Measurements from ENCODE around the gene BAD.

Gene BAD

DNA sequence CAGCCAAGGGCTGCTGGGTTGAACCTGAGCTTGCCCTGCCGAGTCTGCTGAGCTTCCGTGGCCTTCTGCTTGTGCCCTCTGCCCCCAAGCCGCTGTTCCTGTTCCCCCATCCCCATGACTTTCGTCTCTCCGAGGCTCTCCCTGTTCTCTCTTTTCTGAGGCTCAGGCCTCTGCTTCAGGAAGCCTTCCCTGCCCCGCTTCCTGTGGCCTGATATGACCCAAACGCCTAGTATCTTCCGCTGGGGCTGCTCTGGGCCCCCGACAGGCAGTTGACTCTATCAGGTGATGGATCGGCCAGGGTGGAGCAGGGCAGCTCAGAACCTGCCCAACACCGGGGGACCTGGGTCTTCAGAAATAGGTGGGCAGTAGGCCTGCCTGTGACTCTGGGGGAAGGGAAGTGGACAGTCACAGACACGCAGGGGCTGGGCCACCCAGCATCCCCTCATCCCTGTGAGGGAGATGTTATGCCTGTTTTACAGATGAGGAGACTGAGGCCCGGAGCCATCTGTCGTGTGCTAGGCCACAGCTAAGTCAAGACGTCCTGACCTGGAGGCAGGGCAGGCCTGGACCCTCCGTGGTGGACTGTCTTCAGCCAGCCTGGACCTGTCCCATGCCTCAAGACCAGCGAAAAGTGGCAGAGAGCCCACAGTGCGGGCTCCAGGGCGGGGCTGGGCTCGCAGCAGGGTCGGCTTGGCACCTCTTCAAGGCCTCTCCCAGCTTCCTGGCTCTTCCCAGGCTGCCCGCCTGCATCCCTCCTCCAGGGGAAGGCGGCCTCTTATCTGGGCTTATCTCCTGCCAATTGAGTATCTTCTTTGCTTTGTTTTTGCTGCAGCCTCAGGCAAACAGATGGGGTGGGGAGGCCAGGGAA, 16.2 kb downstream of the BAD start:
- Histone ChIP-seq H3K27me3 (ENCODE audit: low read depth) (no peaks in the 10 kb centered on the region), H3K4me1 (peaks cover 4% of the 10 kb centered on the region; the same call in 1 of the 2 replicates), H3K9me3 (no peaks in the 10 kb centered on the region), H3K36me3 (replicated peaks) (peaks cover 43% of the 10 kb centered on the region), H3K4me3 (peak overlapping the region; percentile 70)
- in situ Hi-C loops (cut with MboI; ENCODE audit: low sequenced_read_pairs) = loop anchor here (25.0 kb wide), 1 partner anchor 844 kb away; the partner anchor contains the start of genes FAU, MRPL49, TM7SF2 and ZNHIT2
- DNase-seq (ENCODE audit: low spot score in 2 of 2) = peak in 1 of 2 experiments; percentile 53

GRCh38 chr11:64267207-64267945, 17.1 kb downstream of the BAD start:
- no peaks in the 10 kb centered on the region for H3K9me3 ChIP-seq
- peaks cover 4% of the 10 kb centered on the region; the same call in 1 of the 2 replicates for H3K4me1 ChIP-seq
- no peaks in the 10 kb centered on the region for H3K27me3 ChIP-seq (ENCODE audit: low read depth)
- no peak for DNase-seq (ENCODE audit: low spot score in 2 of 2)
- in situ Hi-C loops (cut with MboI; ENCODE audit: low sequenced_read_pairs) = loop anchor here (25.0 kb wide), 1 partner anchor 845 kb away; the partner anchor contains the start of genes FAU, MRPL49, TM7SF2 and ZNHIT2
- peaks cover 44% of the 10 kb centered on the region for H3K36me3 ChIP-seq (replicated peaks)
- no peak overlapping the region for H3K4me3 ChIP-seq

DNA sequence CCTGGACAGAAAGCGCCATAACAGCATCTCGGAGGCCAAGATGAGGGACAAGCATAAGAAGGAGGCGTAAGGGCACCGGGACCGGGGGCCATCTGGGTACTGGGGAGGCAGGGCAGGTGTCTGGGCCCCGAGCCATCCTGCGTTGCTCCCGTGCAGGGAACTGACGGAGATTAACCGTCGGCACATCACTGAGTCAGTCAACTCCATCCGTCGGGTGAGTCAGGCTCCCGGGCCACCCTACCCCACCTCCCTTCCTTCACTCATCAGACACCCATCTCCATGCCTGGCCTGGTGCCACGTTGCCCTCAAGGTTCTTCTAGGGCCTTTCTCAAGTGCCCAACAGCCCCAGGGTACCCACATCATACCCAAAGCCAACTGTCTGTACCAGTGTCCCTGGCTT, 18.1 kb downstream of the BAD start:
- no peak overlapping the region for H3K4me3 ChIP-seq
- H3K9me3 ChIP-seq = no peaks in the 10 kb centered on the region
- in situ Hi-C loops (cut with MboI; ENCODE audit: low sequenced_read_pairs) = loop anchor here (25.0 kb wide), 1 partner anchor 846 kb away; the partner anchor contains the start of genes FAU, MRPL49, TM7SF2 and ZNHIT2
- peaks cover 53% of the 10 kb centered on the region for H3K36me3 ChIP-seq (replicated peaks)
- H3K27me3 ChIP-seq (ENCODE audit: low read depth) = no peaks in the 10 kb centered on the region
- H3K4me1 ChIP-seq = peaks cover 4% of the 10 kb centered on the region; the same call in 1 of the 2 replicates
- no peak for DNase-seq (ENCODE audit: low spot score in 2 of 2)

DNA sequence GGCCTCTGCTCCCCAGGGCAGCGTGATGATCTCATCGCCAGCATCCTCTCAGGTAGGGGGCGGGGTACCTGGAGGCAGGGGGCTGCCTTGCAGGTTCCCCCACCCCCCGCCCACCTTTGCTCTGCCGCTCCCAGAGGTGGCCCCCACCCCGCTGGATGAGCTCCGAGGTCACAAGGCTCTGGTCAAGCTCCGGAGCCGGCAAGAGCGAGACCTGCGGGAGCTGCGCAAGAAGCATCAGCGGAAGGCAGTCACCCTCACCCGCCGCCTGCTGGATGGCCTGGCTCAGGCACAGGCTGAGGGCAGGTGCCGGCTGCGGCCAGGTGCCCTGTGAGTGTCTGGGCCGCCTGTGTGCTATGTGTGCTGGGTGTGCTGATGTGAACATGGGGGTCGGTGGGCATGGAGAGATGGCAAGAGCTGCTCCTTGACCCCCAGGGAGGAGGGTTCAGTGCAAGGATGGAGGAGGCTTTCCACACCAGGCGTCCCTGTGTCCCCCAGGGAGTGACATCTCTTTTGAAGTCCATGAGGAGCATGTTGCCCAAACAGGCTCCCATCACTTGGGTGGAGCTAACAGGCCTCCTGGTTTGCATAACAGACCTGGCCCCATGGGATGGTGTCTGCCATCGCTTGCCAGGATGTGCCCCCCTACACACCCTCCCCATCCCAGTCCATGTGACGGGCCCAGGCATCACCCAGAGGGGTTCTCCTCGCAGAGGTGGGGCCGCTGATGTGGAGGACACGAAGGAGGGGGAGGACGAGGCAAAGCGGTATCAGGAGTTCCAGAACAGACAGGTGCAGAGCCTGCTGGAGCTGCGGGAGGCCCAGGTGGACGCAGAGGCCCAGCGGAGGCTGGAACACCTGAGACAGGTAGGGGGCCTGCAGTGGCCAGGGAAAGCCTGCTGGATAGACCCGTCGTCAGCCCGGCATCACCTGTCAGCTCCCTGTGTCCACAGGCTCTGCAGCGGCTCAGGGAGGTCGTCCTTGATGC, 19.0 kb downstream of the BAD start:
- Histone ChIP-seq H3K36me3 (replicated peaks) (peaks cover 57% of the 10 kb centered on the region), H3K4me3 (no peak overlapping the region), H3K4me1 (peaks cover 4% of the 10 kb centered on the region; the same call in 1 of the 2 replicates), H3K9me3 (no peaks in the 10 kb centered on the region), H3K27me3 (ENCODE audit: low read depth) (no peaks in the 10 kb centered on the region)
- DNase-seq (ENCODE audit: low spot score in 2 of 2) = no peak
- in situ Hi-C loops (cut with MboI; ENCODE audit: low sequenced_read_pairs) = loop anchor here (25.0 kb wide), 1 partner anchor 847 kb away; the partner anchor contains the start of genes FAU, MRPL49, TM7SF2 and ZNHIT2

GRCh38 chr11:64264371-64264852, 20.1 kb downstream of the BAD start:
- Histone ChIP-seq H3K36me3 (replicated peaks) (peaks cover 67% of the 10 kb centered on the region), H3K9me3 (no peaks in the 10 kb centered on the region), H3K4me3 (no peak overlapping the region), H3K27me3 (ENCODE audit: low read depth) (no peaks in the 10 kb centered on the region), H3K4me1 (peaks cover 4% of the 10 kb centered on the region; the same call in 1 of the 2 replicates)
- DNase-seq (ENCODE audit: low spot score in 2 of 2) = no peak
- in situ Hi-C loops (cut with MboI; ENCODE audit: low sequenced_read_pairs) = loop anchor here (25.0 kb wide), 1 partner anchor 848 kb away; the partner anchor contains the start of genes FAU, MRPL49, TM7SF2 and ZNHIT2

GRCh38 chr11:64263947-64264317, 20.5 kb downstream of the BAD start:
- in situ Hi-C loops (cut with MboI; ENCODE audit: low sequenced_read_pairs) = loop anchor here (25.0 kb wide), 1 partner anchor 848 kb away; the partner anchor contains the start of genes FAU, MRPL49, TM7SF2 and ZNHIT2

GRCh38 chr11:64263021-64263946, 21.2 kb downstream of the BAD start:
- H3K4me3 ChIP-seq = no peak overlapping the region
- no peaks in the 10 kb centered on the region for H3K9me3 ChIP-seq
- no peaks in the 10 kb centered on the region for H3K27me3 ChIP-seq (ENCODE audit: low read depth)
- H3K4me1 ChIP-seq = 0 out of 2 replicates have a peak, but pooled peaks cover under 1% of the 10 kb centered on the region
- peaks cover 77% of the 10 kb centered on the region for H3K36me3 ChIP-seq (replicated peaks)
- no peak for DNase-seq (ENCODE audit: low spot score in 2 of 2)
- in situ Hi-C loops (cut with MboI; ENCODE audit: low sequenced_read_pairs) = loop anchor here (25.0 kb wide), 1 partner anchor 849 kb away; the partner anchor contains the start of genes FAU, MRPL49, TM7SF2 and ZNHIT2

More at GRCh38 chr11:64263947-64264317, 20.5 kb downstream of the BAD start:
- no peaks in the 10 kb centered on the region for H3K27me3 ChIP-seq (ENCODE audit: low read depth)
- DNase-seq (ENCODE audit: low spot score in 2 of 2) = no peak
- H3K9me3 ChIP-seq = no peaks in the 10 kb centered on the region
- H3K4me3 ChIP-seq = no peak overlapping the region
- peaks cover 4% of the 10 kb centered on the region; the same call in 1 of the 2 replicates for H3K4me1 ChIP-seq
- H3K36me3 ChIP-seq (replicated peaks) = peaks cover 72% of the 10 kb centered on the region

GRCh38 chr11:64262271-64263002, 22.0 kb downstream of the BAD start:
- peaks cover 79% of the 10 kb centered on the region for H3K36me3 ChIP-seq (replicated peaks)
- no peak for DNase-seq (ENCODE audit: low spot score in 2 of 2)
- no peaks in the 10 kb centered on the region for H3K27me3 ChIP-seq (ENCODE audit: low read depth)
- H3K4me1 ChIP-seq = no peaks in the 10 kb centered on the region
- H3K4me3 ChIP-seq = no peak overlapping the region
- H3K9me3 ChIP-seq = no peaks in the 10 kb centered on the region
- in situ Hi-C loops (cut with MboI; ENCODE audit: low sequenced_read_pairs) = loop anchor here (25.0 kb wide), 1 partner anchor 850 kb away; the partner anchor contains the start of genes FAU, MRPL49, TM7SF2 and ZNHIT2

- in situ Hi-C loops (cut with MboI; ENCODE audit: low sequenced_read_pairs) = loop anchor here (25.0 kb wide), 1 partner anchor 851 kb away; the partner anchor contains the start of genes FAU, MRPL49, TM7SF2 and ZNHIT2
- Histone ChIP-seq H3K9me3 (no peaks in the 10 kb centered on the region), H3K36me3 (replicated peaks) (peaks cover 79% of the 10 kb centered on the region), H3K27me3 (ENCODE audit: low read depth) (no peaks in the 10 kb centered on the region), H3K4me1 (no peaks in the 10 kb centered on the region), H3K4me3 (no peak overlapping the region)
- no peak for DNase-seq (ENCODE audit: low spot score in 2 of 2)
Measured at GRCh38 chr11:64261556-64262080, 22.8 kb downstream of the BAD start.

DNA sequence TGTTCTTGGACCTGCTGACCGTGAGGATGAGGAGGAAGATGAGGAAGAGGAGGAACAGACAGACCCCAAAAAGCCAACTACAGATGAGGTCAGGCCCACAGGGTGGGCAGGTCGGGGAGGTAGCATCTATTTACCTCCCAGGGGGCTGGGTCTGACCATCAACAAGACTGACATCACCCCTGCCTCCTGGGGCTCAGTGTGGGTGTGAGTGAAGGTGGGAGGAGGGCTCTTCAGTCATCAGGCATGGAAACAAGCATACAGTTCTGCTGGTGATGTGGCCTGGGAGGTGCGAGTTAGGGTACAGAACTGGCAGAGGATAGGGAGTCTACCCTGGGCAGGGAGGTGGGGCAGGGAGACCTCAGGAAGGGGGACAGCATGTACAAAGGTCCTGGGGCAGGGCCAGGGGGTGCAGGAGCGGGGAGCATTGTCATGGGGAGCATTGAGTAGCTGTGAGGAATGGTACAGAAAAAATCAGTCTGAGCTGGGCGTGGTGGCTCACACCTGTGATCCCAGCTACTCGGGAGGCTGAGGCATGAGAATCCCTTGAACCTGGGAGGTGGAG, 24.2 kb downstream of the BAD start:
- no peaks in the 10 kb centered on the region for H3K27me3 ChIP-seq (ENCODE audit: low read depth)
- in situ Hi-C loops (cut with MboI; ENCODE audit: low sequenced_read_pairs) = loop anchor here (25.0 kb wide), 1 partner anchor 852 kb away; the partner anchor contains the start of genes FAU, MRPL49, TM7SF2 and ZNHIT2
- H3K9me3 ChIP-seq = no peaks in the 10 kb centered on the region
- no peak overlapping the region for H3K4me3 ChIP-seq
- DNase-seq (ENCODE audit: low spot score in 2 of 2) = no peak
- no peaks in the 10 kb centered on the region for H3K4me1 ChIP-seq
- H3K36me3 ChIP-seq (replicated peaks) = peaks cover 77% of the 10 kb centered on the region
